ENCODE data around the gene SMO. TPM values are rescaled to one million over a fixed set of nuclear protein-coding genes. Genes with fewer than 3 reads are reported as not detected.
"Not testable (repeated sequence)": the region's sequence is repeated elsewhere in the genome, so short reads cannot be mapped to it uniquely, and the experiment has no call there.

The SMO gene
- total RNA-seq, 2 experiments from 2014 or later, result 0.25 to 0.70 TPM

GRCh38 chr7:129168231-129169021 lies 20.0 kb upstream of the SMO start:
- CTCF ChIA-PET, result interaction anchor here (0.6 to 0.9 kb wide), 3 partner anchors 42 to 704 kb away, joined by 3 to 4 read pairs (median 3); no protein-coding TSS in a partner anchor

GRCh38 chr7:129169171-129169671 lies 19.2 kb upstream of the SMO start:
- POLR2A ChIA-PET, result no interaction called here
- CTCF ChIA-PET, result interaction anchor here (0.9 to 1.9 kb wide), 4 partner anchors 8 to 50 kb away, joined by 3 to 6 read pairs (median 3); no protein-coding TSS in a partner anchor

More at GRCh38 chr7:129168231-129169021, 20.0 kb upstream of the SMO start:
- POLR2A ChIA-PET, result no interaction called here

- CTCF ChIA-PET, result interaction anchor here (1.0 to 1.9 kb wide), 3 partner anchors 9 to 49 kb away, joined by 3 to 6 read pairs (median 3); no protein-coding TSS in a partner anchor
- POLR2A ChIA-PET, result no interaction called here
Observed at GRCh38 chr7:129169686-129170440, 18.6 kb upstream of the SMO start.

- CTCF ChIA-PET, result interaction anchor here (1.9 kb wide), 1 partner anchor 48 kb away, joined by 6 read pairs; no protein-coding TSS in a partner anchor
- POLR2A ChIA-PET, result interaction anchor here (0.5 kb wide), 1 partner anchor 48 kb away, joined by 6 read pairs; no protein-coding TSS in a partner anchor
Observed at GRCh38 chr7:129170441-129171021, 17.9 kb upstream of the SMO start.

GRCh38 chr7:129173861-129174260 lies 14.6 kb upstream of the SMO start:
- CTCF ChIA-PET, result not testable (repeated sequence)

GRCh38 chr7:129176916-129177710 lies 11.3 kb upstream of the SMO start:
- ChIA-PET CTCF (interaction anchor here (1.7 kb wide), 1 partner anchor 13 kb away, joined by 6 read pairs; no protein-coding TSS in a partner anchor), POLR2A (no interaction called here)

More at GRCh38 chr7:129173861-129174260, 14.6 kb upstream of the SMO start:
- POLR2A ChIA-PET, result not testable (repeated sequence)

DNA sequence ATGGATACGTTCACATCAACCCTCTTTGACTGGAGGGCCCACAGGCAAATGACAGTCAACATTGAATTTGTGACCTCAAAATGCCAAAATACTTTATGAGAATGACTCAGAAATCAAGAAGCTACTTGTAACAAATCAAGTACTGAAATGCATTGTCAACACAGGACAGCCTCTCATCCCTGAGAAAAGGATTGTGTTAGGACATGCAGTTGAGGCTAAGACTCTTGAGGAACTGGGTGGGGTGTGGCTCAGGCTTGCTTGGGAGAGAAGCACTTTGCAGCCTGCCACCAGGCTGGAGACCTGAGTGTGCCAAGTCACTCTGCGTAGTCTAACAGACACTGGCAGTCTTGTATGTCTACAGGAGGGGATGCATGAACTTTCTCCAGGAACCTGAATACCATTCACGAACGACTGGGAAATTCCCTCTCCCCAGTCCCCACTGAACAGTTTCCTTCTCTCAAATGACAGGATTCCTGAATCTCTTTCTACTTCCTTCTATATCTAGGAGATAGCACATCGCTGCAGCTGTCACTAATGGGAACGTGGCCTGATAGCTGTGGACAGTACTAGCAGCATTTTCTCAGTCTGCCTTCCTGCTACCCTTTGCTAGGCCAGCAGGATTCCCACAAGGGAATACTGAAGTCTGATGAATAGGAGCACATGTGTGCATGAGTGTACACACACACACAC lies 3.3 kb upstream of the SMO start:
- CTCF ChIA-PET, result interaction anchor here (0.7 kb wide), 1 partner anchor 7 kb away, joined by 3 read pairs; no protein-coding TSS in a partner anchor
- POLR2A ChIA-PET, result no interaction called here

DNA sequence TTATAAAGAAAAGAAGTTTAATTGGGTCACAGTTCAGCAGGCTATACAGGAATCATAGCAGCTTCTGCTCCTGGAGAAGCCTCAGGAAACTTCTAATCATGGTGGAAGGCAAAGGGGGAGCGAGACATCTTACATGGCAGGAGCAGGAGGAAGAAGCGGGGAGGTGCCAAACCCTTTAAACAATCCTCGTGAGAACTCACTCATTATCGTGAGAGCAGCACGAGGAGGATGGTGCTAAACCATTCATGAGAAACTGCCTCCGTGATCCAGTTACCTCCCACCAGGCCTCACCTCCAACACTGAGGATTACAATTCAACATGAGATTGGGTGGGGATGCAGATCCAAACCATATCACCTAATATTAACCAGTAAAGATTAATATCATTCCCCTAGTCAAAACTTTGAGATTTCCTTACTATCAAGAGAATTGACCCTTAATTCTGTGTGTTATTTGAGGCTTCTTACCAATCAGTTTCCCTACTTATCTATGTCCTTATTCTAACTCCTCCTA lies 1.6 kb upstream of the SMO start:
- CTCF ChIA-PET, result interaction anchor here (0.7 kb wide), 1 partner anchor 840 kb away, joined by 3 read pairs; no protein-coding TSS in a partner anchor
- POLR2A ChIA-PET, result no interaction called here

GRCh38 chr7:129187681-129188371 lies 607 bp upstream of the SMO start:
- POLR2A ChIA-PET, result no interaction called here
- CTCF ChIA-PET, result interaction anchor here (1.1 kb wide), 1 partner anchor 24 kb away, joined by 4 read pairs; no protein-coding TSS in a partner anchor

GRCh38 chr7:129188892-129189660 lies 643 bp downstream of the SMO start:
- ChIA-PET CTCF (interaction anchor here (1.0 to 1.1 kb wide), 2 partner anchors 25 to 83 kb away, joined by 3 to 4 read pairs; no protein-coding TSS in a partner anchor), POLR2A (no interaction called here)

GRCh38 chr7:129189661-129190310 lies 1.4 kb downstream of the SMO start:
- CTCF ChIA-PET, result no interaction called here
- POLR2A ChIA-PET, result no interaction called here

DNA sequence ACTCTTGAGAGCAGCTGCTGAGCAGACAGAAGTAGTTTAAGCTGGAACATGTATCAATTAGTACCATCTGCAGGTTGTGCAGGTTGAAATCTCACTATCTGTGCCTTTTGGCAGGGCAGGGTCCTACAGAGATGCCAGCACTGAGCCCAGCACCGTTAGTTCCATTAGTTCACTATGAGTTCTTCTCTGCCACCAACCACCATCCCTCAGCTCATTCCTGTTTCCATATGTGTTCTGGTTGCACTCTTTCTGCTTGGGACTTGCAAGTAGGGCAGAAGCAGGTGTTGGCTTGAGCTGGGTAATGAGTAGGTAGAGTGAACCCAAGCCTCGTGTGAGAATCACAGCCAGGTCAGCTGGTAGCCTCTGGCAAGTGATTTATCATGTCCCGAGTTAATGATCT lies 2.8 kb downstream of the SMO start:
- ChIA-PET CTCF (no interaction called here), POLR2A (no interaction called here)

- CTCF ChIA-PET, result interaction anchor here (1.1 kb wide), 1 partner anchor 30 kb away, joined by 3 read pairs; no protein-coding TSS in a partner anchor
- POLR2A ChIA-PET, result no interaction called here
Observed at GRCh38 chr7:129193892-129194291, 5.5 kb downstream of the SMO start.

DNA sequence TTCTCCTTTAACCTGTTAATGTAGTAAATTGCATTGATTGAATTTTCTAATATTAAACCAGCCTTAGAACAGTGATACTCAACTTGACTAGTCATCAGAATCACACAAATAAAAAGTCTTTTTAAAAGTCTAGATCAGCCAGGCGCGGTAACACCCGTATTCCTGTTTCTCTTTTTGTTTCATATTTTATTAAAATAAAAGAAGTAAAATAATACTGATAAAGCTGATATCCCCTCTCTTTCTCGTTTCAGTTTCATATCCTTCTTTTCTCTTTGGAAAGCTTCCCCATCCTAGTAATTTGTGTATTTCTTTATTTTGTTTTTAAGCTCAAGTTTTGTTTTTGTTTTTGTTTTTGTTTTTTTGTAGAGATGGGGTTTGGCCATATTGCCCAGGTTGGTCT lies 9.3 kb downstream of the SMO start:
- POLR2A ChIA-PET, result no interaction called here

GRCh38 chr7:129199406-129199805 lies 11.0 kb downstream of the SMO start:
- POLR2A ChIA-PET, result no interaction called here
- CTCF ChIA-PET, result interaction anchor here (1.0 kb wide), 1 partner anchor 34 kb away, joined by 3 read pairs; no protein-coding TSS in a partner anchor

More for the DNA sequence above, 9.3 kb downstream of the SMO start:
- CTCF ChIA-PET, result interaction anchor here (1.0 to 1.2 kb wide), 2 partner anchors 13 to 34 kb away, joined by 3 read pairs; no protein-coding TSS in a partner anchor
